ENCODE results near the gene RAB4B. TPM values are rescaled to one million over a fixed set of nuclear protein-coding genes. Genes with fewer than 3 reads are reported as not detected.

The RAB4B gene
- total and polyA plus RNA-seq, 2 donors (not counting 1 experiment from before 2014, with no cell fraction given) = 108 to 141 TPM

DNA sequence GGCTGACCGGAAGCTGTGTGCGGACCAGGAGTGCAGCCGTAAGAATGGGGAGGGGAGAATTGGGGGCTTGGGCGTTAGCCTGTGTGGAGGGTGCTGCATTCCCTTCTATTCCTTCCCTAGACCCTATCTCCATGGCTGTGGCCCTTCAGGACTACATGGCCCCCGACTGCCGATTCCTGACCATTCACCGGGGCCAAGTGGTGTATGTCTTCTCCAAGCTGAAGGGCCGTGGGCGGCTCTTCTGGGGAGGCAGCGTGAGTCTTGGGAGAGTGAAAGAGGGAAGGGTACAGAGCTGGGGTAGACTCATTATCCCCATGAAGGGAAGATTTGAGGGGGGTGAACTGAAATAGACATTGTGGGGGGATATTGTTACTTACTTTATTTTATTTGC is 2.4 kb upstream of the RAB4B start:
- ATAC-seq (ENCODE audit: low read depth) (no peak), DNase-seq (no peak)
- Histone ChIP-seq H3K79me2 (ENCODE audit: control insufficient read depth, insufficient read depth, low read length) (peaks cover 23% of the 10 kb centered on the region), H3K9me3 (ENCODE audit: control extremely low read depth in 1 of 3, control insufficient read depth in 2 of 3, insufficient read depth in 1 of 3, low read length in 2 of 3) (peaks cover 0 to 17% (median 0%) of the 10 kb centered on the region in 3 donors), H3K4me1 (ENCODE audit: control insufficient read depth in 2 of 2, insufficient read depth in 2 of 2, low read length in 2 of 2) (peaks cover 50 to 70% of the 10 kb centered on the region in 2 donors), H3K36me3 (replicated peaks in 1 of 2; ENCODE audit: control extremely low read depth in 1 of 2, control insufficient read depth in 1 of 2, extremely low read depth in 1 of 2, insufficient read depth in 2 of 2, low read length in 1 of 2) (peaks cover 0 to 8% of the 10 kb centered on the region in 2 experiments), H3K27me3 (replicated peaks in 1 of 4; ENCODE audit: control extremely low read depth in 1 of 4, control insufficient read depth in 3 of 4, insufficient read depth in 4 of 4, low read length in 3 of 4) (no peaks in the 10 kb centered on the region), H3K9ac (ENCODE audit: low read length) (no peak overlapping the region), H3K27ac (ENCODE audit: low read length in 2 of 2) (no peak overlapping the region), H3K4me3 (ENCODE audit: control extremely low read depth in 1 of 5, extremely low read depth in 1 of 5, insufficient read depth in 1 of 5, low read depth in 2 of 5, low read length in 4 of 5) (no peak overlapping the region), H3K4me2 (replicated peaks; ENCODE audit: low read depth, low read length, poor library complexity, severe bottlenecking) (no peak overlapping the region), H4K20me1 (ENCODE audit: control insufficient read depth, insufficient read depth, low read length, poor library complexity, severe bottlenecking) (peaks cover 21% of the 10 kb centered on the region), H2AFZ (ENCODE audit: insufficient read depth, low read depth, low read length, poor library complexity, severe bottlenecking) (no peak overlapping the region)
- H3K27ac Mint-ChIP-seq = peak overlapping the region; percentile 70
- CTCF ChIA-PET = interaction anchor here (3.9 to 5.2 kb wide), 4 partner anchors 21 to 113 kb away, joined by 29 to 48 read pairs (median 35); partner anchors contain the start of genes ACTMAP, EGLN2 and SNRPA
- peaks cover 62% of the 10 kb centered on the region for H3K4me1 Mint-ChIP-seq
- POLR2A ChIA-PET = interaction anchor here (0.6 to 4.6 kb wide), 3 partner anchors 11 to 59 kb away, joined by 3 to 99 read pairs (median 3); partner anchors contain the start of genes ACTMAP, COQ8B, ITPKC and SNRPA
- TF ChIP-seq EZH2 (IDR thresholded peaks at IDR 0.05; ENCODE audit: borderline replicate concordance, insufficient read depth, low read depth, low read length, poor library complexity, severe bottlenecking) = no peak
- TF ChIP-seq, protein P1, sequence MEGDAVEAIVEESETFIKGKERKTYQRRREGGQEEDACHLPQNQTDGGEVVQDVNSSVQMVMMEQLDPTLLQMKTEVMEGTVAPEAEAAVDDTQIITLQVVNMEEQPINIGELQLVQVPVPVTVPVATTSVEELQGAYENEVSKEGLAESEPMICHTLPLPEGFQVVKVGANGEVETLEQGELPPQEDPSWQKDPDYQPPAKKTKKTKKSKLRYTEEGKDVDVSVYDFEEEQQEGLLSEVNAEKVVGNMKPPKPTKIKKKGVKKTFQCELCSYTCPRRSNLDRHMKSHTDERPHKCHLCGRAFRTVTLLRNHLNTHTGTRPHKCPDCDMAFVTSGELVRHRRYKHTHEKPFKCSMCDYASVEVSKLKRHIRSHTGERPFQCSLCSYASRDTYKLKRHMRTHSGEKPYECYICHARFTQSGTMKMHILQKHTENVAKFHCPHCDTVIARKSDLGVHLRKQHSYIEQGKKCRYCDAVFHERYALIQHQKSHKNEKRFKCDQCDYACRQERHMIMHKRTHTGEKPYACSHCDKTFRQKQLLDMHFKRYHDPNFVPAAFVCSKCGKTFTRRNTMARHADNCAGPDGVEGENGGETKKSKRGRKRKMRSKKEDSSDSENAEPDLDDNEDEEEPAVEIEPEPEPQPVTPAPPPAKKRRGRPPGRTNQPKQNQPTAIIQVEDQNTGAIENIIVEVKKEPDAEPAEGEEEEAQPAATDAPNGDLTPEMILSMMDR (IDR thresholded peaks at IDR 0.05) = no peak
- WGBS (ENCODE audit: insufficient coverage) = 100% methylated on average over 5 of the region's 10 CpGs
- no peaks in the 10 kb centered on the region for H3K27me3 Mint-ChIP-seq
- H3K9me3 Mint-ChIP-seq (ENCODE audit: insufficient read depth) = no peaks in the 10 kb centered on the region
- intact Hi-C loops (cut with micrococcal nuclease) = loop anchor here (1.0 to 5.0 kb wide), 4 partner anchors 21 to 1363 kb away; partner anchors contain the start of genes PLEKHG2 and SERTAD3
- H3K4me3 Mint-ChIP-seq = peak overlapping the region; percentile 56

DNA sequence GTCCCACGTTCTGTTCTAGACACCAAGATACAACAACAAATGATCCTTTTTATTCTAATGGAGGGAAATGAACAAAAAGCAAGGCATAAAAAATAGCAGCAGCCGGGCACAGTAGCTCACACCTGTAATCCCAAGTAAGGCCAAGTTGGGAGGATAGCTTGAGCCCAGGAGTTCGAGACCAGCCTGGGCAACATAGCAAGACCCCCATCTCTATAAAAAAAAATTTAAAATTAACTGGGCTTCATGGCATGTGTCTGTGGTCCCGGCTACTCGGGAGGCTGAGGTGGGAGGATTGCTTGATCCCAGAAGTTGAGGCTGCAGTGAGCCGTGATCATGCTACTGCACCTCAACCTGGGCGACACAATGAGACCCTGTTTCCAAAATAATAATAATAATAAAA is 1.7 kb upstream of the RAB4B start:
- H3K9me3 ChIP-seq (ENCODE audit: control extremely low read depth in 1 of 3, control insufficient read depth in 2 of 3, insufficient read depth in 1 of 3, low read length in 2 of 3) = peaks cover 0 to 10% (median 0%) of the 10 kb centered on the region in 3 donors
- intact Hi-C loops (cut with micrococcal nuclease) = loop anchor here (1.0 to 5.0 kb wide), 4 partner anchors 22 to 1364 kb away; partner anchors contain the start of genes PLEKHG2 and SERTAD3
- ChIA-PET CTCF (interaction anchor here (1.7 to 5.2 kb wide), 7 partner anchors 21 to 114 kb away, joined by 5 to 48 read pairs (median 29); partner anchors contain the start of genes ACTMAP, COQ8B, EGLN2 and ITPKC), POLR2A (interaction anchor here (1.0 to 4.6 kb wide), 9 partner anchors 15 to 487 kb away, joined by 3 to 99 read pairs (median 9); partner anchors contain the start of genes ACTMAP, COQ8B, EGLN2 and HNRNPUL1)
- no peak overlapping the region for H3K9ac ChIP-seq (ENCODE audit: low read length)
- no peak overlapping the region for H3K27ac Mint-ChIP-seq
- H3K27me3 Mint-ChIP-seq = no peaks in the 10 kb centered on the region
- peak overlapping the region; percentile 99 for H3K4me3 Mint-ChIP-seq
- H3K36me3 ChIP-seq (replicated peaks in 1 of 2; ENCODE audit: control extremely low read depth in 1 of 2, control insufficient read depth in 1 of 2, extremely low read depth in 1 of 2, insufficient read depth in 2 of 2, low read length in 1 of 2) = peaks cover 0 to 11% of the 10 kb centered on the region in 2 experiments
- no peaks in the 10 kb centered on the region for H3K27me3 ChIP-seq (replicated peaks in 1 of 4; ENCODE audit: control extremely low read depth in 1 of 4, control insufficient read depth in 3 of 4, insufficient read depth in 4 of 4, low read length in 3 of 4)
- peaks cover 31% of the 10 kb centered on the region for H3K79me2 ChIP-seq (ENCODE audit: control insufficient read depth, insufficient read depth, low read length)
- peak overlapping the region; percentile 97 to 99 for H3K27ac ChIP-seq (ENCODE audit: low read length in 2 of 2)
- H3K4me3 ChIP-seq (ENCODE audit: control extremely low read depth in 1 of 5, extremely low read depth in 1 of 5, insufficient read depth in 1 of 5, low read depth in 2 of 5, low read length in 4 of 5) = no peak overlapping the region
- TF ChIP-seq, protein P1 (IDR thresholded peaks at IDR 0.05) = no peak
- TF ChIP-seq EZH2 (IDR thresholded peaks at IDR 0.05; ENCODE audit: borderline replicate concordance, insufficient read depth, low read depth, low read length, poor library complexity, severe bottlenecking) = no peak
- peaks cover 25% of the 10 kb centered on the region for H4K20me1 ChIP-seq (ENCODE audit: control insufficient read depth, insufficient read depth, low read length, poor library complexity, severe bottlenecking)
- DNase-seq (no peak), ATAC-seq (ENCODE audit: low read depth) (no peak)
- no CpG with 5 or more reads among the region's 7 CpGs for WGBS (ENCODE audit: insufficient coverage)
- H3K4me2 ChIP-seq (replicated peaks; ENCODE audit: low read depth, low read length, poor library complexity, severe bottlenecking) = peak overlapping the region; percentile 89
- no peaks in the 10 kb centered on the region for H3K9me3 Mint-ChIP-seq (ENCODE audit: insufficient read depth)
- H2AFZ ChIP-seq (ENCODE audit: insufficient read depth, low read depth, low read length, poor library complexity, severe bottlenecking) = no peak overlapping the region
- peaks cover 50 to 66% of the 10 kb centered on the region in 2 donors for H3K4me1 ChIP-seq (ENCODE audit: control insufficient read depth in 2 of 2, insufficient read depth in 2 of 2, low read length in 2 of 2)
- peaks cover 61% of the 10 kb centered on the region for H3K4me1 Mint-ChIP-seq

Data from B cell (primary cell).